Measurements from ENCODE around the gene MUSK. TPM values are rescaled to one million over a fixed set of nuclear protein-coding genes. Genes with fewer than 3 reads are reported as not detected.
"Not testable (repeated sequence)": the region's sequence is repeated elsewhere in the genome, so short reads cannot be mapped to it uniquely, and the experiment has no call there.

The MUSK gene
- total RNA-seq, 1 experiment from 2014 or later = 14.1 TPM

DNA sequence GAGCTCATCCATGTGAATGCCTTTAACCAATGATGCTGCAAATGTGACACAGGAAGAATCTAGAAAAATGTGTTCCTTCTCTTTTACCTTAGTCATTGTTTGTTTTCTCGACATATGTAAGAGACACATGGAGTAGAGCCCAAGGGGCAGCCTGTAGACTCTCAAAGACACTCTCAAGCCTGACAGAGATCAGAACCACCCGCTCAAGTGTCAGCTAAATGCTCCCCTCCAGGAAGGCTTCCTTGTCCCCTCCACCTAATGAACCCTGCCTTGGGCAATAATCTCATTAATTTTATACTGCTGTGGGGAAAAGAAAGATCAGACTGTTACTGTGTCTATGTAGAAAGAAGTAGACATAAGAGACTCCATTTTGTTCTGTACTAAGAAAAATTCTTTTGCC is 157.4 kb downstream of the MUSK start:
- no peaks in the 10 kb centered on the region for H3K27me3 ChIP-seq
- DNase-seq = no peak

DNA sequence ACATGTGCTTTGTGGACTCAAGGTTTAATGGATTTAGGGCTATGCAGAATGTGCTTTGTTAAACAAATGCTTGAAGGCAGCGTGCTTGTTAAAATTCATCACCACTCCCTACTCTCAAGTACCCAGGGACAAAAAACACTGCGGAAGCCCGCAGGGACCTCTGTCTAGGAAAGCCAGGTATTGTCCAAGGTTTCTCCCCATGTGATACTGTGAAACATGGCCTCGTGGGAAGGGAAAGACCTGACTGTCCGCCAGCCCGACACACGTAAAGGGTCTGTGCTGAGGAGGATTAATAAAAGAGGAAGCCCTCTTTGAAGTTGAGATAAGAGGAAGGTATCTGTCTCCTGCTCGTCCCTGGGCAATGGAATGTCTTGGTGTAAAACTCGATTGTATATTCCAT is 157.8 kb downstream of the MUSK start:
- not testable (repeated sequence) for H3K4me1 ChIP-seq; H3K36me3 ChIP-seq; DNase-seq; H3K4me3 ChIP-seq; H3K27me3 ChIP-seq; H3K27ac ChIP-seq; H3K9me3 ChIP-seq (replicated peaks)

More for the DNA sequence above, 157.4 kb downstream of the MUSK start:
- 0 out of 2 replicates have a peak, but pooled peaks cover 4% of the 10 kb centered on the region for H3K9me3 ChIP-seq (replicated peaks)
- no peak overlapping the region for H3K4me3 ChIP-seq
- H3K4me1 ChIP-seq = no peaks in the 10 kb centered on the region
- no peak overlapping the region for H3K27ac ChIP-seq
- H3K36me3 ChIP-seq = no peaks in the 10 kb centered on the region

DNA sequence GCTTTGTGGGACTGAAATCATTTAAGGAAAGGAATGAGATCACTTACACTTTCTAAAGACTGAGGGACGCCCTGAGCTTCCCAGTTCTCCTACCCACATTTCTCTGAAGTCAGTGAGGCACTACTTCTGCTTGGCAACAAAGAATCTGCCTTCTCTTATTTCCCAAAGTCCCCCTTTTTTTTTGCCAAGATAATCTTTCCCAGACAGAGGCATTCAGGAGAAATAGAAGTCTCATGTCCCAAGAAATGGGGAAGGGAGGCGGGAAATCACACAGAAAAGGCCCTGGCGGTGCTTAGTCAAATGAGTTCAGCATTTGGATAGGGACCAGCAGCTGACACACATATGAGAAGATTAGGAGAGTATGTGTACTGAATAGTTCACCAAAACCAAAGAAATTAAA is 159.7 kb downstream of the MUSK start:
- Histone ChIP-seq H3K27ac (no peak overlapping the region), H3K27me3 (no peaks in the 10 kb centered on the region), H3K4me1 (no peaks in the 10 kb centered on the region), H3K9me3 (replicated peaks) (0 out of 2 replicates have a peak, but pooled peaks cover 4% of the 10 kb centered on the region), H3K4me3 (no peak overlapping the region), H3K36me3 (no peaks in the 10 kb centered on the region)
- DNase-seq = peak in 1 of 2 experiments; percentile 23

DNA sequence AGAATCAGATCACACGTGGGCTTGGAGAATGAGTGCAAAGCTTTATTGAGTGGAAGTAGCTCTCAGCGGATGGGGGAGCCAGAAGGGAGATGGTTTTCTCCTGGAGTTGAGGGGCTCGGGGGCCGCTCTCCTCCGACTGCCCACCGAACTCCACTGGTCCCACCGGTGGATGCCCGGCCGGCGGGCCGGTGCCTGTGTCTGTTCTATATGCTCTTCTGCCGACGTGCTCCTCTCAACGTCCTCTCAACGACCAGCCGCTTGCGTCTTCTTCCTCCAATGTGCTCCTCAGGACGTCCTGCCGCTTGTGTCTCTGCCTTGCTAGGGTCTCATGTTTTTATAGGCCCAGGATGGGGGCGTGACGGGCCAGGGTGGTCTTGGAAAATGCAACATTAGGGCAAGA is 161.9 kb downstream of the MUSK start:
- Histone ChIP-seq H3K4me1 (peaks cover 10% of the 10 kb centered on the region), H3K36me3 (no peaks in the 10 kb centered on the region), H3K27ac (no peak overlapping the region), H3K4me3 (no peak overlapping the region), H3K27me3 (no peaks in the 10 kb centered on the region), H3K9me3 (replicated peaks) (no peaks in the 10 kb centered on the region)
- DNase-seq = no peak

DNA sequence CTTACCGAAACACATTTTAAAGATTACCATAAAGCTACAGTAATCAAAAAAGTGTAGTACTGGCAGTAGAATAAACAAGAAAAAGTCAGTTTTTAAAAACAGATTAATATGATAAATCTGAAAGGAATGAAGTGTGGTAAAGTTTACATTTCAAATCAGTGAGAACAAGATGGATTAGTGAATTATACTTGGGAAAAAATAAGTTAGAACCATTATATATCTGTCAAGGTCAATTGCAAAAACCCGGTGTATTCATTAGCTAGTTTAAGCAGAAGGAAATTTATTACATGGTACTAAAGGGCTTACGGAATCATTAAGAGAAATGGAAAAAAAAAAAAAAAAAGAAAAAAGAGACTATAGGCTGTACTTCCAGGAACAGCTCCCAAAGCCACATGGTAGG is 164.3 kb downstream of the MUSK start:
- H3K27me3 ChIP-seq = no peaks in the 10 kb centered on the region
- no peak overlapping the region for H3K27ac ChIP-seq
- H3K4me3 ChIP-seq = no peak overlapping the region
- no peaks in the 10 kb centered on the region for H3K9me3 ChIP-seq (replicated peaks)
- H3K4me1 ChIP-seq = peaks cover 22% of the 10 kb centered on the region
- no peaks in the 10 kb centered on the region for H3K36me3 ChIP-seq
- no peak for DNase-seq

DNA sequence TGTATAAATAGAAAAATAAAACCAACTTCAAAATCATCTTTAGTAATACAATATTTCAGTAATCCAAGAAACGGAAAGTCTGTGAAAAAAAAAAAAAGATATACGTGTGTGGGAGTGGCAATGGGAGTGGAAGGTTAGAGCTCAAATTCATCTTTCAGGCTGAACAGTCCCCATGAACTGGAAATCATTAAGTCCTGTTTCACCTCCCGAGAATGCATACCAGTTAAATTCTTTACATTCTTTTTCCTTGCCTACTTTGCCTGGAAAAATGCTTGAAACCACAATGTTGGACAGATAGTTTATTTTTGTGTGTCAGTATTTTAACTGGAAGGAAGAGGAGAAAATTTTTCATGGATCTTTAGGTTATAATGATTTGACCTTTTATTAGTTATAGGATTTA is 166.8 kb downstream of the MUSK start:
- Histone ChIP-seq H3K4me3 (peak overlapping the region; percentile 15; the same call in 1 of the 2 replicates), H3K27me3 (no peaks in the 10 kb centered on the region), H3K4me1 (peaks cover 22% of the 10 kb centered on the region), H3K9me3 (replicated peaks) (no peaks in the 10 kb centered on the region; the same call in 1 of the 2 replicates), H3K36me3 (no peaks in the 10 kb centered on the region), H3K27ac (peak overlapping the region; percentile 69)
- DNase-seq = peak; percentile 45 to 71

DNA sequence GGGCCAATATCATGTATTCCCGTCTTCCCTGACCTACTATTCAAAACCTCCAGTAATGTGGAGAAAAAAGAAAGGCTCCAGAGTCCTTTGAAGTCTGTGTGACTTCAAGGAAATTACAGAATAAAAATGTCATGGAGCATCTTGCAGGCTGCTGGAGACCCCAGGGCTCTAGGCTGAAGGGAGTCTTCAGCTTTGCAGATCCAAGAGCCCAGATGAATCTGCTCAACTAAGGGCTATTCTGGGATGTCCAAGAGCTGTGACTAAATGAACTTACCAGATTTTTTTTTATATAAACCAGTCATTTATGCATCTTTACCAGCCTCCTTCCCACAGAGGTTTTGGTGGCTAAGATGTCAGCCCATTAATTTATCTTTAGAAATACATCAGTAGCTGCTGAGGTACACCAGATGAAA is 167.3 kb downstream of the MUSK start:
- Histone ChIP-seq H3K36me3 (no peaks in the 10 kb centered on the region), H3K27ac (peak overlapping the region; percentile 69), H3K4me3 (no peak overlapping the region), H3K4me1 (peaks cover 22% of the 10 kb centered on the region), H3K9me3 (replicated peaks) (no peaks in the 10 kb centered on the region; the same call in 1 of the 2 replicates), H3K27me3 (no peaks in the 10 kb centered on the region)
- no peak for DNase-seq

DNA sequence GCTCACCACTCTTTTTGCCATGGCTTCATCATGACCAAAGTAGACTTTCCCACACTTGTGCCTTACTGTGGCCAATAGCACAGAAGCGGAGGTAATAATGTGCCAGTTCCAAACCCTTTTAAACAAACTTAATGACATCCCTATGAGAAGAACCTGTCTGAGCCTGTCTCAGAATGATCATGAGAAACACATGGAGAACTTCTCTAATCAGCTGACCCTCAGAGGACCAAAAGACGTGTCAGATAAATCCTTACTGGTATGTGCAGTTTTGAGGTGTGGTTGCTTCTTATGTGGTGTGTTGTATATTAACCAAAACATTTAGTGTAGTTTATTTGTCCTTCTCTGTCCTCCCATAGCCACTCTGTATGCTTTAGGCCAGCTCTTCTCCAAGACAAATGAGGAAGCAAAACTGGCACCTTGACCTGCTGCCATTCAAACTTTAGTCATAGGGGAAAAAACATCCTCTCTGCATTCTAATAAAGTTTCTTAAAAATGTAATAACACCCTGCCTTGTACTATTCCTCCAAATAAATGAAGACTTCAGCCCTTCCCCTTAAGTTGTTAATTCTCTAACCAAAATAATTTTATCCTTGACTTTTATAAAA is 168.9 kb downstream of the MUSK start:
- H3K4me1 ChIP-seq = peaks cover 22% of the 10 kb centered on the region
- no peak overlapping the region for H3K27ac ChIP-seq
- no peaks in the 10 kb centered on the region for H3K36me3 ChIP-seq
- DNase-seq = no peak
- no peaks in the 10 kb centered on the region; the same call in 1 of the 2 replicates for H3K9me3 ChIP-seq (replicated peaks)
- no peak overlapping the region for H3K4me3 ChIP-seq
- H3K27me3 ChIP-seq = no peaks in the 10 kb centered on the region

DNA sequence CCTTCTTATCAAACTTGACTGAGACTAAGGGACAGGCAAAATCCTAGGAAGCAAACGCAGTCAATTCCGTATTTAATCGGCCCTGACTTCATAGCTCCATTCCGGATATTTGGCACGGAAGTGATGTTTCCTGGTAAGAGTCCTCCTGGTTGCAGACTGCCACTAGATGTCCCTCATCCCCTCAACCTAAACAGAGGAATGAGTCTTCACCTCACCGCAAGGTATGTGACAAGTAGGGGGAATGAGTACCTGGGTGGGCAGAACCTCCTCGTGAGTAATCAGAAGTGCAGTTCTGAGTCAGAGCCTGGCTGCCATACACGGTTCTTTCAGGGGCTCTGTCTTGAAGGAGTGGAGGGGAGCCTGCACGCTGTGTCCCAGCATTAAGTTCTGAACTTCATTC is 173.6 kb downstream of the MUSK start:
- Histone ChIP-seq H3K36me3 (no peaks in the 10 kb centered on the region), H3K4me1 (peaks cover 4% of the 10 kb centered on the region), H3K9me3 (replicated peaks) (peaks cover 3% of the 10 kb centered on the region), H3K27me3 (no peaks in the 10 kb centered on the region), H3K4me3 (no peak overlapping the region), H3K27ac (no peak overlapping the region)
- no peak for DNase-seq

DNA sequence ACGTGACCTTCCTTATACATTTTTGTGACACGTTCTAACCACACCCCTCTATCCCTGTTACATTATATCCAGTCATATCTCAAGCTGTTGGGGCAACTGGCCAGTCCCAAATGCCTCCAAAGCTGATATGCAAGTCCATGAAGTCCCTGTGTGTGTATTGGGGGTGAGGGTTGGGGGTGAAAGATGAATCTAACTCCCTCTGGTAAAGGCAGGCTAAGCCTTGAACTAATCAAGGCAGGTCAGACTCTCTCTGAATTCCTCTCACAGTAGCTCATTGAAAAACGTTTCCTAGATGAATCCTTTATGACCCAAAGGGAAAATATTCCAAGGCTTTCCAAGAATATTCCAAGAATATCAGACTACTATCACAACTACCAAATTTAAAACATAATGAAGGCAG is 174.4 kb downstream of the MUSK start:
- H3K9me3 ChIP-seq (replicated peaks) = peaks cover 3% of the 10 kb centered on the region
- H3K4me3 ChIP-seq = no peak overlapping the region
- no peak overlapping the region for H3K27ac ChIP-seq
- DNase-seq = no peak
- H3K36me3 ChIP-seq = no peaks in the 10 kb centered on the region
- H3K27me3 ChIP-seq = no peaks in the 10 kb centered on the region
- peaks cover 4% of the 10 kb centered on the region for H3K4me1 ChIP-seq

DNA sequence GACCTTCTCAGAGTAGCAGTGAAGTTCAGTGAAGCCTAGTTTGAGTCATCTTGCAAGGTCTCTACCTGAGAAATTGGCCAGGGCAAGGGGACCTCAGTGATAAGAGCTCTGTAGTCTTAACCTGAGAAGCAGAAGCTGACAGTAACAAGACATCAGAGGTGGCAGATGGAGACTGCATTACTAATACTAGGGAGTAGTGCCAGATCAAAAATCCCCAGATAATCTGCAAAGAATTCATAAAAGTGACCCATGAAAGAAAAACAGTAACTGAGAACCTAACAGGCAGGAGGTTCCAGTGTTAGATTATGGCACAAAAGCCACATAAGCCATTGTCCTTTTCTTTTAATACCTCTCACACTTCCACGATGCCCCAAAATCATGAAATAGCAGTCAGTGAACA is 175.5 kb downstream of the MUSK start:
- Histone ChIP-seq H3K27me3 (no peaks in the 10 kb centered on the region), H3K36me3 (no peaks in the 10 kb centered on the region), H3K27ac (no peak overlapping the region), H3K4me3 (no peak overlapping the region), H3K4me1 (peaks cover 4% of the 10 kb centered on the region), H3K9me3 (replicated peaks) (peaks cover 3% of the 10 kb centered on the region; the same call in 1 of the 2 replicates)
- no peak for DNase-seq

DNA sequence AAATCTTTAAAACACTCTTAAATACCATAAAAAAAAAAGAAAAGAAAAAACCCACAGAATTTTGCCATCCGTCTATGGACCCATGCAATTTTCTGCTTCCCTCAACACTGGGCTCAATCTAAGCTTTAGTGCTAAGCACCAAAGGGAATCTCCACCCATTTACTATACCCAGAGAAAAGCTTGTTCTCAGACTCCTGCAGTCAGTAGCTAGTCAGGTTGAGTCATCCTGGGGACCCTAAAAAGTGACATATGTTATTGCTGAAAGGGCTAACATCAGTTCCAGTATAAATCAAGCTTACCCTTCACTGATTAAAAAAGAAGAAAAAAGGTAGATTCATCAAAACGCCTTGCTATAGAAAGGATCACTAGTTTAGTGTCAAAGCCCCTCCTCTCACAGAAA is 177.6 kb downstream of the MUSK start:
- Histone ChIP-seq H3K27ac (no peak overlapping the region), H3K9me3 (replicated peaks) (peaks cover 3% of the 10 kb centered on the region), H3K36me3 (no peaks in the 10 kb centered on the region), H3K4me1 (peaks cover 4% of the 10 kb centered on the region), H3K4me3 (no peak overlapping the region), H3K27me3 (no peaks in the 10 kb centered on the region)
- DNase-seq = no peak

DNA sequence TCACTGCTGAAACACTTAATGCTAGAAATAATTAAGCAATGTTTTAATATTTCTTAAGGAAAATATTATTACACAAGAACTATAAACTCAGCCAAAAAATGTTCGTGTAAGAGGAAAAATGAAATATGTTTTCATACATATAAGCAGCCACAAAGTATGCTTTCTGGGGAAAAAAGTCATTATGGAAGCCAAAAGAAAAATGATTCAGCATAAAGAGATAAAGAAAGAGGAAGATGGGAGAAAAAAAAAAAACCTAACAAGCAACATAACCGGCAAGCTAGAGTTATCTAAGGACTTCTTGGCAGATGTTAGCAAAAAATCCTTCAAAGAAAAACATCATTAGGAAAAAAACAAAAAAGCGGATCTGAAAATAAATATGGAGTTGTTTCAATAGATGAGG is 179.1 kb downstream of the MUSK start:
- Histone ChIP-seq H3K27ac (no peak overlapping the region), H3K4me1 (peaks cover 4% of the 10 kb centered on the region), H3K9me3 (replicated peaks) (peaks cover 3% of the 10 kb centered on the region), H3K36me3 (no peaks in the 10 kb centered on the region), H3K27me3 (no peaks in the 10 kb centered on the region), H3K4me3 (no peak overlapping the region)
- no peak for DNase-seq

DNA sequence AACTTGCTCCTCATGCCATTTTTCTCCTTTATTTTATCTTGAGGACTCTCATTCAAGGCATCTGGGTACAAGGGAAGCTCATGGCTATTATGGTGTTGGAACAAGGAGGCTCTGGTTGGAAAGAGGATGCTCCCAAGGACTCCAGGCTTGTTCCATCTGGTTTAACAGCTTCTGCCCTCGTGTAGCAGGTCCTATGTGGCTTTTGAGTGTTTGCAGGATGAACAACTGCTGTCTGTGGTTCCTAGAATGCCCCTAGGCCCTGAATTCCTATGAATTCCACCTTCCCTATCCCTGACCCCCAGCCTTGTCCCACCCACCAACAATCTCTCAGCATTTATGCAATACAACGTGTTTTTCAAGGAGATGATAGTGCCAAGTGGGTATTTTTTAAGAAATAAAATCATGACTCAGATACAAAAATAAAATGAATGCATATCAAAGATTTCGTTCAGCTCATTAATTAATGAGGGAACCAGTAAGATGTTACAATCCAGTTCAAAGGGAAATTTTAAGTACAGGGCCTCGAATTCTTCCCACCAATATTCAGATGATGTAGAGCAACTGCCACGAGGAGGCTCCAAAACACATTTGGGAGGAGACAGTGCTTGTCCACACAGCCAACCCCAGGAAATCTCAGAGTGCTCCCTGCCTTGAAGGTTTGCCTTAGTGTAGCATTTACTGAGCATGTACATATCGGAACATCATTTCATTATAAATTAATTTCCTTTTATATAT is 182.0 kb downstream of the MUSK start:
- Histone ChIP-seq H3K27ac (no peak overlapping the region), H3K4me3 (no peak overlapping the region), H3K36me3 (no peaks in the 10 kb centered on the region), H3K9me3 (replicated peaks) (peaks cover 8% of the 10 kb centered on the region), H3K4me1 (no peaks in the 10 kb centered on the region), H3K27me3 (no peaks in the 10 kb centered on the region)
- DNase-seq = peak; percentile 28 to 29
